ENCODE data around the gene DNAJC1.
"Not testable (repeated sequence)": the region's sequence is repeated elsewhere in the genome, so short reads cannot be mapped to it uniquely, and the experiment has no call there.

DNAJC1 gene

DNA sequence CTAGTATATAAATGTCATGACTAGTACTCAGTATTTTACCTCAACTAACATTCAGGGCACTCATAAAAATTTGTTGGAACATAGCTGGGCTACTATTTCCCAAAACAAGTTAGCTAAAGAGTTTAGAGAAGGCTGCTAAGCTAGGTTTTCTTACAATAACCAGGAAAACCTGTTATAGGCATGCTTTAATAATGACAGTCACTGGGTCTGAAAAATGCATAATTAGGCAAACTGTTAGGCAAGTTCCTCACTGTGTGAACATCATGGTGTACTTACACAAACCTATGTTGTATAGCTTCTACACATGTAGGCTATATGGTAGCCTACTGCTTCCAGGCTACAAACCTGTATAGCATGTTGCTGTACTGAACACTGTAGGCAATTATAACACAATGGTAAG lies 79.0 kb downstream of the DNAJC1 start:
- no peak for DNase-seq
- intact Hi-C loops (cut with DNase I) = no loop called here

DNA sequence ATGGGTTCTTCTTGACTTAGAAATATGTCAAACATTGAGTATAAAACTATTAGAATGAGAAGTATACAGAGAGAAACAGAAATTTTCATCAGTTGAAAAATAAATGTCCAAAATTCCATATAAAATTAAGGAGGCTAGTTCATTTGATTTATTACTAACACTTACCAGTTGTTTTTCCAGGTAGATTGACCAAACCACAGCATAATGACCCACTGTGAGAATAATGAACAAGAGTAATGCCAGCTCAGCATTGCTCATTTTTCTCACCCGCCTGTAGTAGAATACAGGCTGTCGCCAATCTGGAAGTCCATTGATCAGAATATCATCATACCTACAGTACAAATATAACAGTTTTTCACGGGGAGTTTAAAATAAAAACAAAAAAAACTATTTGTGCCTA lies 82.9 kb downstream of the DNAJC1 start:
- DNase-seq = no peak
- intact Hi-C loops (cut with DNase I) = no loop called here

DNA sequence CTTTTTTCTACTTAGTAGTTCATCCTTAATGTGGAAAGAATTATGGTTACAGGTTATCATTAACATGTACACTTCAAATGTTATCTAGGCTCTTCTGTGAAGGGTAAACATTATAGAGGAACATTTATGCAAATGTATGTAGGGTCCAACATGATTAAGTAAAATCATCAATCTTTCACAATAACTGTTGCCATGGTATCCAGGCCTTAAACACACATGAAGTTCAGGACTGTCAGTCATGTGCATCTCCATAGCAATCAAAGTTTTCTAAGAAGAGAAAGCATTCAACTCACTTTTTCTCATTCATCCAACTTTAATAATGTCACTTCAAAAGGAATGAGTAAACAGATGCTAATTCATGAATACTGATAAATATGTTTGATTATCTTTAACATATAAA lies 83.6 kb downstream of the DNAJC1 start:
- DNase-seq = no peak
- intact Hi-C loops (cut with DNase I) = no loop called here

DNA sequence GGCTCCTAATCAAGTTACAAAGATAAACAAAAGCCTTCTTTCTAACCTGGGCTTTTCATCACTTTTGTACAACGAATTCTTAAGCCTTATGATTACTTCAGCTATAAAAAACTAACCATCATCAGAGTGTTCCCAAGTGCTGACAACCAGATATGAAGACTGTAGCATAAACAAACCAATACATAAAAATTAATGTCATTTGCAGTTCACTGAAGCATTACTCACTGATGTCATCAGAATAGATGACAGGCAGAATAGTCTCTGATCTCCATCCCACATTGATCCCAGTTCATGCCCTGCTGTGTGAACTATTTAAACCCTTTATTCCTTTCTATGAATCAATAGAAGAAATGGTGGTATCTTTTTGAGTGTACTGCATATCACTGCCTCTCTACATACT lies 84.4 kb downstream of the DNAJC1 start:
- no peak for DNase-seq
- intact Hi-C loops (cut with DNase I) = no loop called here

DNA sequence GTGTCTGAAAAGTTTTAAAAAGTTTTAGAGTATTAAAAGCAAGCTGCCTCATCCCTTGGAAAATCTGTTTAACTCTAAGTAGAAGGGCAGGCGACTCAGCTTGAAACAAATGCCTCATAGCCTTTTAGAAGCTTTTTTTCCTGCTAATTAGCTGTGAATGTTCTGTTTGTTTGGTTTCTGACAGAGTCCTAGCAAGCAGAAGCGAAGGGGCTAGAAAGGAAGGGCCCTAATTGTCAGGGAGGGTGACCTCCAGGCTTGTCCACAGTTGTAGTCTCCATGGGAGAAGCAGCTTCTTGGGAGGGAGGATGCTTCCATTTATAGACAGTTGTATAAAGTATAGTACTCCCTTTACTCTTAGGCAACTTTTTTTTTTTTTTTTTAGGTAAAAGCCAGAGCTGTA lies 90.9 kb downstream of the DNAJC1 start:
- intact Hi-C loops (cut with DNase I) = no loop called here
- DNase-seq = no peak

DNA sequence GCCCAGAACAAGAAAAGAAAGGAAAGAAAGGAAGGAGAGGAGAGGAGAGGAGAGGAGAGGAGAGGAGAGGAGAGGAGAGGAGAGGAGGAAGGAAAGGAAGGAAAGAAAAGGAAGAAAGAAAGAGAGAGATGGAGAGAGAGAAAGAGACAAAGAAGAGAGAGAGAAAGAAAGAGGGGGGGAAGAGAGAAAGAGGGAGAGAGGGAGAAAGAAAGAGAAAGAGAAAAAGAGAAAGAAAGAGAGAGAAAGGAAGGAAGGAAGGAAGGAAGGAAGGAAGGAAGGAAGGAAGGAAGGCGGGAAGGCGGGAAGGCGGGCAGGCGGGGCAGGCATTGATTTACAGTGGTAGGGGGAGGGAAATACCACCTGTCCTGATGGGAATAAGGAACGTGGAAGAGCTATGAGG lies 92.7 kb downstream of the DNAJC1 start:
- intact Hi-C loops (cut with DNase I) = no loop called here
- no peak for DNase-seq

DNA sequence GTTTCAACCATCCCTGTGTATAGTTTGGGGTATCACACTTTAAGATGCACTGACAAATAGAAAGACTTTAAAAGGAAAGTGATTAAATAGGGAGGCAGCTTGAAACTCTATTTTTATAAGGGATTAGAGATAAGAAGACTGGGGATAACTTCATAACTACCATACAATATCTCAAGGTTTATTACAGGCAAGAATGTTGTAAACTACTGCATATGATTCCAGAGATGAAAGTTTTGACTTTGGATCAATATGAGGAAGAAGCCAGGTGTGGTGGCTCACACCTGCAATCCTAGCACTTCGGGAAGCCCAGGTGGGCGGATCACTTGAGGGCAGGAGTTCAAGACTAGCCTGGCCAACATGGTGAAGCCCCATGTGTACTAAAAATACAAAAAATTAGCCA lies 96.1 kb downstream of the DNAJC1 start:
- intact Hi-C loops (cut with DNase I) = no loop called here
- DNase-seq = no peak

DNA sequence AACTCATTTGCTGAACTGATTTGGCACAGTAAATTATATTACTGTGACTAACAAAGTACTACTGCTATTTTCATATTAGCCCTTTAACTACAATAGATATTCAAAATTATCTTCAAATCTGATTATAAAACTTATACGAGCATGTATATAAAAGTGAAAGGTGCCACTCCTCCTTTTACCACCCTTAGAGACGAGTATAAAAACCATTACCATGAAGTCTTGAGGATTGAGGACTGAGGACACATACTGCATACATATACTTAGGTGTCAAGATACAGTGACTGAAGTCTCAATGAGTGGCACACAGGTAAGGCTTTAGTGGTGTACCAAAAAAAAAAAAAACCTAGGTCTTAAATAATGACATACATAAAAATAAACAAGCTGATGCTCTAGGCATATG lies 98.6 kb downstream of the DNAJC1 start:
- intact Hi-C loops (cut with DNase I) = no loop called here
- no peak for DNase-seq

DNA sequence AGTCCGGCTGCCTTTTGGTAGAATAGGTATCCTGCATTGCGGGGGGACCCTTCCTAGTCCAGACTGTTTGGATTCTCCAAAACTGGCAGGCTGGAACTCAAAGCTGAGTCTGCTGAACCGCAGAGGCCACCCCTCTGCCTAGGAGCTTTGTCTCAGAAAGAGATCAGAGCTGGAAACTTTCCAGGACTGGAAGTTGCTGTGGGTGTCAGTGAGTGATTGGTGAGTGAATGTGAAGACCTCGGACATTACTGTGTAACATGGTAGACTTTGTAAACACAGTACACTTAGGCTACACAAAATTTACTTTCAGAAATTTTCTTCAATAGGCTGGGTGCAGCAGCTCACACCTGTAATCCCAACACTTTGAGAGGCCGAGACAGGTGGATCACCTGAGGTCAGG lies 103.8 kb downstream of the DNAJC1 start:
- DNase-seq = no peak
- intact Hi-C loops (cut with DNase I) = no loop called here

DNA sequence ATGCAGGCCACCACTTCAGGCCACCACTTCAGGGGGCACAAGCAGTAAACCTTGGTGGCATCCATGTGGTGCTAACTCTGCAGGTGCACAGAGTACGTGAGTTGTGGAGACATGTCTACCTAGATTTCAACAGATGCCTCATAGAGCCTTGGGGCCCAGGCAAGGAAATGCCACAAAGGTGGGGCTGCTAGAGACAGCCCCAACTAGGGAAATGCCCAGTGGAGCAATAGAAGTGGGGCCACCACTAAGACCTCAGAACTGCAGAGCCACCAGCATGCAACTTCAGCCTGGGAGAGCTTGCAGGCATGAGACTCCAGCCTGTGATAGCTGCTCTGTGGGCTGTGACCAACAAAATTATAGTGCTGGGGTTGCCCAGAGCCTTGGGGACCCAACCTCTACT lies 107.6 kb downstream of the DNAJC1 start:
- intact Hi-C loops (cut with DNase I) = no loop called here
- DNase-seq = no peak

DNA sequence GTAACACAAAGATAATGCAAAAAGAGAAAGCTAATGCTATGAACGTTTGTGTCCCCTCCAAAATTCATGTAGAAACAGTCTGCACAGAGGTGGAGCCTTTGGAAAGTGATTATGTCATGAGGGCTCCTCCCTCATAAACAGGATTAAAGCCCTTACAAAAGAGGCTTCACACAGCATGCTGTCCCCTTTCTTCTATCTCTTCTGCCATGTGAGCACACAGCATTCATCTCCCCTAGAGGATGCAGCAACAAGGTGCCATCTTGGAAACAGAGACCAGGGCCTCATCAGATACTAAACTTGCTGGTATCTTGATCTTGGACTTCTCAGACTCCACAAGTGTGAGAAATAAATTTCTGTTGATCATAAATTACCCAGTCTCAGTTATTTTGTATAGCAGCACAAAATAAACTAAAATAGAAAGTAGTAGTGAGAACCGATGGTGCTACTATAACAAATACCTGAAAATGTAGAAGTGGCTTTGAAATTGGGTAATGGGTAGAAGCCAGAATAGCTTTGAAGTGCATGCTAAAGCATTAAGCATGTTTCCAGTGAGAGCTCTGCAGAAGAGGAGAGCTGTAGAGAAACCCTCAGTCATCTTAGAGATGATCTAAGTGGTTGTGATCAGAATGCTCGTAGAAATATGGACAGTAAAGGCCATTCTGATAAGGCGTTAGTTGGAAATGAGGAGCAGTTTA lies 108.7 kb downstream of the DNAJC1 start:
- intact Hi-C loops (cut with DNase I) = no loop called here
- no peak for DNase-seq

DNA sequence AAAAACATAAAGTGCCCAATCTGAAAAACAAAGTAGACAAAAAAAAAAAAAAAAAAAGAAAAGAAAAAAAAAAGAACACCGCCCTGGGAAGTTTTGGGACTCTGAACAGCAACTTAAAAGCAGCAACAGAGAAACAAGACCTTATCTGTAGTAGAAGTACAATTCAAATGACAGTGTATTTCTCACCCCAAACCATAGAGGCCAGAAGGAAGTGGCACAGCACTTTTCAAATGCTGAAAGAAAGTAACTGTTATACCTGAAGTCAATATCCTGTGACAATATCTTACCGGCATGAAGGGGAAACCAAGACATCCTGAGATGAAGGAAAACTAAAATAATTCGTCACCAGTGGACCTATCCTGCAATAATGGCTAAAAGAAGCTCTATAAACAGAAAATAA lies 112.1 kb downstream of the DNAJC1 start:
- DNase-seq = no peak
- intact Hi-C loops (cut with DNase I) = no loop called here

DNA sequence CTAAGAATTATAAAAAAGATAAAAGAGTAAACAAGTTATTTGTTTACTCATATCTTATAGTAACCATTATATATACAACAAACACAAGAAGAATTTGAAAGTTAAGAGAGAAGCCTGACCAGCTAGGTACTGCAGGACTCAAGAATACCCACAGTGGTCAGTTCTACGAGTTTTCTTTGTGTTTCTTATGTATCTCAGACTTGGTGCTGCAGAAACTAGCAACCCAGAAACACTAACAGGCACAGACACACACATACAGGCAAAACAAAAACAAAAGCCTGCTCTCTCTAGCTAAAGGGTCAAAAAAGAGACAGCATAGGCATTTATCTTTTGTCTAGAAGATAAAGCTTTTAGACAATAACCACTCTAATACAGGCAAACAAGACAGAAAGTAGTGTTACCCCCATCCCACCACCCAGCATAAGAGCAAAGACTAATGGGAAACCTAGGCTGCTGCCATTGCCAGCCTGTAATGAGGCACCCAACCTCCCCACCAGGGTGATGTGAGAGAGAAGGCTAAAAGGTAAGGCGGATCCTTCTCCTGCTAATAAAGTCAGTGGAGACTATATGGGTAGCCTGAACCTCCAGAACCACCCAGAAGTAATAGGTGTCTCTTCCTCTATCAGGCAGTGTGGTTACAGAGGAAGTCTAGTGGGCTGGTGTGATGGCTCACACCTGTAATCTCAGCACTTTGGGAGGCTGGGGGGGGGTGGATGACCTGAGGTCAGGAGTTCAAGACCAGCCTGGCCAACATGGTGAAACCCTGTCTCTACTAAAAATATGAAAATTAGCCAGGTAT lies 113.9 kb downstream of the DNAJC1 start:
- no peak for DNase-seq
- intact Hi-C loops (cut with DNase I) = no loop called here

DNA sequence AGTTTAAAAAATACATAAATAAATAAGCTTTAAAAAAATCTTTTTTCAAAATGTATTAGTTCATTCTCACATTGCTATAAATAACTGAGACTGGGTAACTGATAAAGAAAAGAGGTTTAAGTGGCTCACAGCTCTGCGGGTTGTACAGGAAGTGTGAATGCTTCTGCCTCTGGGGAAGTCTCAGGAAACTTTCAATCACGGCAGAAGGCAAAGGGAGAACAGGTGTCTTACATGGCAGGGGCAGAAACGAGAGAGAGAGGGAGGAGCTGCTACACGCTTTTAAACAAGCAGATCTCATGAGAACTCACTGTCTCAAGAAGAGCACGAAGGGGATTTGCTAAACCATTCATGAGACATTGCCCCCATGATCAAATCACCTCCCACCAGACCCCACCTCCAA lies 114.6 kb downstream of the DNAJC1 start:
- DNase-seq = no peak
- intact Hi-C loops (cut with DNase I) = no loop called here

DNA sequence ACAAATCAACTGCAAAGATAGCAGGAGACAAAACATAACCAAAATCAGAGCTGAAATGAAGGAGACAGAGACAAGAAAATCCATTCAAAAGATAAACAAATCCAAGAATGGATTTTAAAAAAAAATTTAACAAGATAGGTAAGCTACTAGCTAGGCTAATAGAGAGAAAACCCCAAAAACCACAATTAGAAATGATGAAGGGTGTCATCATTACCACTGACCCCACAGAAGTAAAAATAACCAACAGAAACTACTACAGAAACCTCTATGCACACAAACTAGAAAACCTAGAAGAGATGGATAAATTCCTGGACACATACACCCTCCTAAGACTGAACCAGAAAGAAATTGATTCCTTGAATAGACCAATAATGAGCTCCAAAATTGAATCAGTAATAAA lies 117.6 kb downstream of the DNAJC1 start:
- no peak for DNase-seq
- intact Hi-C loops (cut with DNase I) = no loop called here

DNA sequence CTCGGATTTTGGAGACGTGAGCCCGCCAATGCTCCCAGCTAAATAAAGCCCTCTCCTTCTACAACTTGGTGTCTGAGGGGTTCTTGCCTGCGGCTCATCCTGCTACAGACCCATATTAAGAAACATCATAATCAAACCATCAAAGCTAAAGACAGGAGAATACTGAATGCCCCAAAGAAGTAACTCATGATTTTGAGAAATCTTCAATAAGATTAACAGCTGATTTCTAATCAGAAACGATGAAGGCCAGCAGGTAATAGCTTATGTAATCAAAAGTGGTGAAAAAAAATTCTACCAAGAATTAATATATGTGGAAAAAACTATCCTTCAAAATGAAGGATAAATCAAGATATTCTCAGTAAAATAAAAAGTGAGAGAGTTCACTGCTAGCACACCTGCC lies 130.3 kb downstream of the DNAJC1 start:
- no peak for DNase-seq
- intact Hi-C loops (cut with DNase I) = no loop called here

DNA sequence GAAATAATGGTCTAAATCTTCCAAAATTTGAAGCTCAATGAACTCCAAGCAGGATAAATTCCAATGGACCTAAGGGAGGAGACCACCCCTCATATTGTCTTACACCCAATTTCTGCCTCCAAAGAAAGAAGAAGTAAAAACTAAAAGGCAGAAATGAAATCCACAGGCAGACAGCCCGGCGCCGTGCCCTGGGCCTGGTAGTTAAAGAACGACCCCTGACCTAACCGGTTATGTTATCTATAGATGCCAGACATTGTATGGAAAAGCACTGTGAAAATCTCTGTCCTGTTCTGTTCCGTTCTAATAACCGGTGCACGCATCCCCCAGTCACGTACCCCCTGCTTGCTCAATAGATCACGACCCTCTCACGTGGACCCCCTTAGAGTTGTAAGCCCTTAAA lies 130.8 kb downstream of the DNAJC1 start:
- not testable (repeated sequence) for DNase-seq

DNA sequence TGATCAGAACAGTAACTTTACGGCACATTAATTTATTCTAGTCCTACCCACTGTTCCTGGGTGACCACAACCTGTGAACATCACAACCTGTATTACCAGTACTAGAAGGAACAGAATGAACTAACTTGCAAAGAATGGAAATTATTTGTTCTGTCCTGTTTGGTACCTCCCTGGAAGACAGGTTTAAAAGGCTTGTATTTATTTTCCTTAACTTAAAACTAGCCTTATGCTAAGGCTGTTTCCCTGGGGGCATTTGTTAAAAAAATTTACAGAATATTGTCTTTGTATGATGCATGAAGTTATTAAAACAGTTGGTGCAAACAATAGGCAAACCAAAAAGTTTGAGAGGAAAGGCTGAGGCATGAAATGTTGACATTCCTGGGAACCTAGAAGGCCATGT lies 132.7 kb downstream of the DNAJC1 start:
- intact Hi-C loops (cut with DNase I) = no loop called here
- DNase-seq = no peak

More for the DNA sequence above, 130.8 kb downstream of the DNAJC1 start:
- intact Hi-C loops (cut with DNase I) = not testable (repeated sequence)

DNA sequence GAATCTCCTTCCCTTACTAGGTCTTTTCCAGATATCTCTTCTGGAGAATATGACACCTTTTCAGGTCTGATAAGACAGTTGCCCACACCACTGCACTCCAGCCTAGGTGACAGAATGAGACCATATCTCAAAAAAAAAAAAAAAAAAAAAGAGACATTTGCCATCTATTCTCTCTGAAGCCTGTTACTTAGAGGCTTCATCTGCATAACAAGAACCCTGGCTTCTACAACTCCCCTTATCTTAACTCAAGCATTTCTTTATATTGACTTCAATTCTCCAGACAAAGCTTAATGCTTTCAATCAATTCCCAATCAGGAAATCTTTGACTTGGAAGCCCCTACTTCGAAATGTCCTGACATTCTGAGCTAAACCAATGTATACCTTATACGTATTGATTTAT lies 134.4 kb downstream of the DNAJC1 start:
- intact Hi-C loops (cut with DNase I); DNase-seq: not testable (repeated sequence)

DNA sequence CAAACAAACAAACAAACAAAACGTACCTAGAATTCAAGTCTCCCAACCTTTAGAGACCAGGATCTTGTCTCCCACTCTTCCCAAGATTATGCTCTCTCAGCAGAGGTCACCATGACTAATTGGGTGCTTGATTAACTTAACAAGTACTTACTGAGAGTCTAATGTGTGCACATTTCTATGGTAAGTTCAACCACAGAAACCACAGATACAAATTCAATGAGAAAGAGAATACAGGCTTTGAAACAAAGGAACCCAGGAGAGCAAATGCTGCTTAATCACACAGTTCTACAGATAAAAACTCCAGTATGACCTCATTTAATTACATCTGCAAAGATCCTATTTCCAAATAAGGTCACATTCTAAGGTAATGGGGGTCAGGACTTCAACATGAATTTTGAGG lies 142.8 kb downstream of the DNAJC1 start:
- intact Hi-C loops (cut with DNase I) = no loop called here
- no peak for DNase-seq

DNA sequence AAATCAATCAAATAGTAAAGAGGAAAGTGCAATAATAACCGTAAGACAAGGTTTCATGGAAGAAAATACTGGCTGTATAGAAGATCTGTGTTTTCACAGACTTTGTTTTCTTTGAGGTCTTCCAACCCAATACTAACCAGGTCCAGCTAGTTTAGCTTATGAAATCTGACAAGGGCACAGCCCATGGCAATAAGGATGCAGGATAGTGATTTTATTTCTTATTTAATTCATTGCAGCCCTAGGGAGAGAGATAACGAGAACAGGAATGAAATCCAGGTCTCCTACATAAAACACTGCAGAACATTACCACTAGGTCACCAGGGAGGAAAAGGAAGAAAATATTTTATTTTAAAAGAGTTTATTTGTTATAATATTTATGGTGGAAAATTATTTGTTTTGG lies 145.1 kb downstream of the DNAJC1 start:
- no peak for DNase-seq
- intact Hi-C loops (cut with DNase I) = no loop called here

DNA sequence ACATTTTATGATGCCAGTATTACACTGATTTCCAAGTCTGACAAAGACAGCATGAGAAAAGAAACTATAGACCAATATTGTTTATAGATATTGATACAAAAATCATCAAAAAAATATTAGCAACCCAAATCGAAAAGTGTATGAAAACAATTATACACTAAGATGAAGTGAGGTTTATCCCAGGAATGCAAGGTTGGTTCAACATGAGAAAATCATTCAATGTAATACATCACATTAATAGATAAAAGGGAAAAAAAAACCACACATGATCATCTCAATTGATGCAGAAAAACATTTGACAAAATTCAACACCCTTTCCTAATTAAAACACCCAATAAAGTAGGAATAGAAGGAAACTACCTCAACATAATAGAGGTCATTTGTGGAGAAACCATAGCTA lies 153.9 kb downstream of the DNAJC1 start:
- intact Hi-C loops (cut with DNase I) = no loop called here
- no peak for DNase-seq
